ENCODE results near the gene RRAGD. TPM values are rescaled to one million over a fixed set of nuclear protein-coding genes. Genes with fewer than 3 reads are reported as not detected.

RRAGD gene
- total RNA-seq, 6 donors from 2014 or later = 17.5 to 62.7 (median 29.7) TPM

DNA sequence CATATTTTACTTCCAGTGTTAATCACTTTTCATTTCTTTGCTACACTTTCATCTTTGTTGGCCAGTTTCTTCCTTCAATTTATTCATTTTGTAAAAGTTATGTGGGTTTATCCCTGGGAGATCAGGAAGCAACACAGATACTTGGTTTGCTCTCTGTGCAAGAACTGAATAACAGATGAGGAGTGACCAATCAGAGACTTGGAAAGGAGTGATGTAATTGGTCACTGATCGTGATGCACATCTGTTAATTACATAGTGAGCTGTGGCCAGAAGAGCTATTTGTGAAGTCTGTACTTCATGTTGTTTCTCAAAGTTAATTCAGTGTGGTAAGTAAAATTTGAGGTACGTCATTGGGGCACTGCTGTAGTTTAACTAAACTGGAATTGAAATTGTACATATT is 42.2 kb upstream of the RRAGD start:
- TF ChIP-seq POLR2AphosphoS5 (IDR thresholded peaks at IDR 0.05) = no peak
- TF ChIP-seq, protein P1, sequence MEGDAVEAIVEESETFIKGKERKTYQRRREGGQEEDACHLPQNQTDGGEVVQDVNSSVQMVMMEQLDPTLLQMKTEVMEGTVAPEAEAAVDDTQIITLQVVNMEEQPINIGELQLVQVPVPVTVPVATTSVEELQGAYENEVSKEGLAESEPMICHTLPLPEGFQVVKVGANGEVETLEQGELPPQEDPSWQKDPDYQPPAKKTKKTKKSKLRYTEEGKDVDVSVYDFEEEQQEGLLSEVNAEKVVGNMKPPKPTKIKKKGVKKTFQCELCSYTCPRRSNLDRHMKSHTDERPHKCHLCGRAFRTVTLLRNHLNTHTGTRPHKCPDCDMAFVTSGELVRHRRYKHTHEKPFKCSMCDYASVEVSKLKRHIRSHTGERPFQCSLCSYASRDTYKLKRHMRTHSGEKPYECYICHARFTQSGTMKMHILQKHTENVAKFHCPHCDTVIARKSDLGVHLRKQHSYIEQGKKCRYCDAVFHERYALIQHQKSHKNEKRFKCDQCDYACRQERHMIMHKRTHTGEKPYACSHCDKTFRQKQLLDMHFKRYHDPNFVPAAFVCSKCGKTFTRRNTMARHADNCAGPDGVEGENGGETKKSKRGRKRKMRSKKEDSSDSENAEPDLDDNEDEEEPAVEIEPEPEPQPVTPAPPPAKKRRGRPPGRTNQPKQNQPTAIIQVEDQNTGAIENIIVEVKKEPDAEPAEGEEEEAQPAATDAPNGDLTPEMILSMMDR (IDR thresholded peaks at IDR 0.05) = no peak
- no peak for TF ChIP-seq POLR2A (IDR thresholded peaks at IDR 0.05)
- no peak for TF ChIP-seq EP300 (IDR thresholded peaks at IDR 0.05)
- H3K27me3 ChIP-seq = no peaks in the 10 kb centered on the region
- H3K27ac ChIP-seq = no peak overlapping the region
- H3K4me3 ChIP-seq = no peak overlapping the region
- DNase-seq = no peak
- H3K36me3 ChIP-seq = no peaks in the 10 kb centered on the region
- no peaks in the 10 kb centered on the region for H3K9me3 ChIP-seq
- ATAC-seq (ENCODE audit: low FRiP score in 2 of 2) = no peak
- no peaks in the 10 kb centered on the region for H3K4me1 ChIP-seq
- 82 to 83% methylated on average over 2 of the region's 2 CpGs for WGBS, 2 donors

DNA sequence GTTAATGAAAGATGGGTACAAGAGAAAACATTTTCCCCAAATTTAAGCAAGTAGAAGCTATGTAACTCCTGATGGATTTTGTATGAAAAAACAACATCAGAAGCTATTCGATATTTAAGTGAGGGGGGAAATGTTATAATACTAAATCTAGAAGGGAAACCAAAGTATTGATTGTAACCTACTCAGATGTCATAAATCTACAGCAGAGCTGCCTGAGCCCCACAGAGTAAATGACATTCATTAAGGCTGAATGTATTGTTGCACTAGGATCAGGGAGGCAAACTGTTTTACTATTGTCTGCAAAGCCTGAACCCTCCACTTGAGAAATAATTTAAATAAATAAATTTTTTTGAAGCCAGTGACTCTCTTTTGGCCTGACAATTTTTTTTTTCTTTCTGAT is 40.2 kb upstream of the RRAGD start:
- TF ChIP-seq POLR2AphosphoS5 (IDR thresholded peaks at IDR 0.05) = no peak
- no peak for TF ChIP-seq POLR2A (IDR thresholded peaks at IDR 0.05)
- TF ChIP-seq, protein P1 (IDR thresholded peaks at IDR 0.05) = no peak
- no peak for TF ChIP-seq EP300 (IDR thresholded peaks at IDR 0.05)
- 85 to 100% methylated on average over 1 of the region's 1 CpG for WGBS, 2 donors
- ATAC-seq (ENCODE audit: low FRiP score in 2 of 2) = no peak

DNA sequence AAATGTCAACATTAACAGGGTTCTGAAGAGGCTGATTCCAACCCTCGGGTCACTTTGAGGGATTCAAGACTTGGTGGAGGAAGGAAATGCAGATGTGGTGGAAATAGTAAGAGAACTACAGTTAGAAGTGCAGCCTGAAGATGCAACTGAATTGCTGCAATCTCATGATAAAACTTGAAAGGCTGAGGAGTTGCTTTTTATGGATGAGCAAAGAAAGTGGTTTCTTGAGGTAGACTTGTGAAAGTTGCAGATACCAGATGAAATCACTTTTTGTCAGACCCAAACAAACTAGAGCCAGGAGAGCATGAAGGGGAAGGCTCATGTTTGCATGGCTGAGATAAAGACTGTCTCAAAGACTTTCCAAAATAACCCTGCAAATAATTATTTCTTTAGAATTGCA is 37.1 kb upstream of the RRAGD start:
- 23 to 31% methylated on average over 1 of the region's 1 CpG for WGBS, 2 donors
- DNase-seq (no peak), ATAC-seq (ENCODE audit: low FRiP score in 2 of 2) (no peak)
- TF ChIP-seq POLR2A (IDR thresholded peaks at IDR 0.05) = no peak
- no peak for TF ChIP-seq EP300 (IDR thresholded peaks at IDR 0.05)
- TF ChIP-seq, protein P1 (IDR thresholded peaks at IDR 0.05) = no peak
- TF ChIP-seq POLR2AphosphoS5 (IDR thresholded peaks at IDR 0.05) = no peak
- Histone ChIP-seq H3K27ac (no peak overlapping the region), H3K9me3 (no peaks in the 10 kb centered on the region), H3K36me3 (no peaks in the 10 kb centered on the region), H3K27me3 (no peaks in the 10 kb centered on the region), H3K4me1 (no peaks in the 10 kb centered on the region), H3K4me3 (no peak overlapping the region)

More for the DNA sequence above, 40.2 kb upstream of the RRAGD start:
- H3K36me3 ChIP-seq = no peaks in the 10 kb centered on the region
- no peaks in the 10 kb centered on the region for H3K4me1 ChIP-seq
- H3K4me3 ChIP-seq = no peak overlapping the region
- no peak for DNase-seq
- no peak overlapping the region for H3K27ac ChIP-seq
- no peaks in the 10 kb centered on the region for H3K9me3 ChIP-seq
- no peaks in the 10 kb centered on the region for H3K27me3 ChIP-seq

DNA sequence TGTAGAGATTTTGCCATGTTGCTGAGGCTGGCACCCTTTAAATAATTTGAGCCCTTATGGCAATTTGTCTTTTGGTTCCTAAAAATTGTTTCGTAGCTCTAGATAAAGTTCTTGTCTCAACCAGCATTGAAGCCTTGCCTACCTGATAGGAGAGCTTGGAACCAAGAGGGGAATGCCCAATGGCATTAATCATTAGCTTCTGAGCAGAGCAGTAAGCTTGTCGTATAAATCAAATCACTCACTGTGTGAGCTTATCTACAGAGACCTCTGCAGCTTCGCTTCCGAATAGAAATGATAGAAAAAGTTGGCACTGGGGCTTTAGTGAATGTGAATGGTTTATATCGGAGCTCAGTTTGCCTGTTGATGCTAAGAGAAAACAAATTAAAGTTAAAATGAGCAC is 31.6 kb upstream of the RRAGD start:
- no peak for DNase-seq
- TF ChIP-seq POLR2A (IDR thresholded peaks at IDR 0.05) = no peak
- TF ChIP-seq EP300 (IDR thresholded peaks at IDR 0.05) = no peak
- TF ChIP-seq, protein P1 (IDR thresholded peaks at IDR 0.05) = no peak
- no peak for TF ChIP-seq POLR2AphosphoS5 (IDR thresholded peaks at IDR 0.05)
- 64 to 68% methylated on average over 5 of the region's 5 CpGs for WGBS, 2 donors
- Histone ChIP-seq H3K36me3 (no peaks in the 10 kb centered on the region), H3K27me3 (no peaks in the 10 kb centered on the region), H3K4me1 (no peaks in the 10 kb centered on the region), H3K9me3 (no peaks in the 10 kb centered on the region), H3K4me3 (no peak overlapping the region), H3K27ac (no peak overlapping the region)
- no peak for ATAC-seq (ENCODE audit: low FRiP score in 2 of 2)

DNA sequence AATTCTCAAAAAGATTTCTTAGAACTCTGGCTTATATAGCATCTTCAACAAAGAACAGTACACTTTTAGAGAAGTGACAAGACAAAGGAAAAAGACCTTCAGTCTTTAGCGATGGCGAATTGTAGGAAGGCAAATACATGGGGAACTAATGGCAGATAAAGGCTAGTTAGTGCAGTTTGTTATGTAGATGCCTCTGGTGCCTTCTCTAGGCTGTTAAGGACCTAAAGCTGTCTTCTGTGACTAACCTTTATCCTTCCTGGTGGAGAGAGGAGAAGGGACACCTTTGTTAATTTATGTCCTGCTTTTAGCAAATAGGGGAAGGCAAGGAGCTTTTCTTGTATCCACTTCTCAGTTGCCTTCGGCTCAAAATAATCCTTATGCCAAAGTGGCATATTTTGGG is 28.1 kb upstream of the RRAGD start:
- Histone ChIP-seq H3K4me3 (no peak overlapping the region), H3K27me3 (no peaks in the 10 kb centered on the region), H3K27ac (no peak overlapping the region), H3K9me3 (no peaks in the 10 kb centered on the region), H3K36me3 (no peaks in the 10 kb centered on the region), H3K4me1 (peaks cover 0 to 7% (median 0%) of the 10 kb centered on the region in 4 donors)
- TF ChIP-seq POLR2A (IDR thresholded peaks at IDR 0.05) = no peak
- no peak for TF ChIP-seq EP300 (IDR thresholded peaks at IDR 0.05)
- TF ChIP-seq POLR2AphosphoS5 (IDR thresholded peaks at IDR 0.05) = no peak
- TF ChIP-seq, protein P1 (IDR thresholded peaks at IDR 0.05) = no peak
- ATAC-seq (ENCODE audit: low FRiP score in 2 of 2) = no peak
- no peak for DNase-seq
- WGBS, 2 donors = 94 to 97% methylated on average over 3 of the region's 3 CpGs
